Memory B cell (primary cell): ENCODE results near the gene TPST1.
"Not testable (repeated sequence)": the region's sequence is repeated elsewhere in the genome, so short reads cannot be mapped to it uniquely, and the experiment has no call there.

ENCODE experiments used
- ATAC-seq: fragments of 150-1000 bp; cut with Tn5 transposase; 2 replicates; pipeline ENCODE4 v1.10.0; 2021; ENCODE audit warnings: low read depth, mild to moderate bottlenecking, moderate library complexity
- DNase-seq, 2 donors: peaks; one replicate each; pipeline ENCODE4 v3.0.0; 2022; ENCODE audit warnings: low spot score in 2 of 2
- H3K27ac Mint-ChIP-seq: one replicate; pipeline ENCODE4 v1.8.0; 2022; ENCODE audit warnings: mild to moderate bottlenecking, moderate library complexity, mixed read lengths
- H3K27me3 Mint-ChIP-seq: one replicate; pipeline ENCODE4 v1.8.0; 2022; ENCODE audit warnings: mixed read lengths
- H3K36me3 Mint-ChIP-seq: one replicate; pipeline ENCODE4 v1.8.0; 2022; ENCODE audit warnings: mild to moderate bottlenecking, mixed read lengths
- H3K4me1 Mint-ChIP-seq: one replicate; pipeline ENCODE4 v1.8.0; 2022; ENCODE audit warnings: mixed read lengths
- H3K4me3 Mint-ChIP-seq: one replicate; pipeline ENCODE4 v1.8.0; 2022; ENCODE audit warnings: mild to moderate bottlenecking, moderate library complexity, mixed read lengths
- H3K9me3 Mint-ChIP-seq: one replicate; pipeline ENCODE4 v1.8.0; 2022; ENCODE audit warnings: mixed read lengths

TPST1 gene

DNA sequence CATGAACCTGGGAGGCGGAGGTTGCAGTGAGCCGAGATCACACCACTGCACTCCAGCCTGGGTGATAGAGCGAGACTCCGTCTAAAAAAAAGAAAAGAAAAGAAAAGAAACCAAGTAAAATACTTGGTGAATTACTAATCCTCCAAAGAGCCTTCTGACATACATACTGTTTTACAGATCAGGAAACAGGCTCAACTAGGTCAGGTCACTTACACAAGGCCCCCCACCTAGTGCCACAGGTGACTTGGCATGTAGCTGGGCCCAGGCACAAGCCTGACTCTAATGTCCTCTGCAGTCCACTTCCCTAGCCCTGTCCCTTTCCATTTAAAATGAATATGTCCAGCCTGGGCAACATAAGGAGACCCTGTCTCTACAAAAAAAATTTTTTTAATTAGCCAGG is 157.0 kb downstream of the TPST1 start:
- DNase-seq (no peak), ATAC-seq (no peak)
- Mint-ChIP-seq H3K4me1 (no peaks in the 10 kb centered on the region), H3K36me3 (no peaks in the 10 kb centered on the region), H3K27me3 (no peaks in the 10 kb centered on the region), H3K27ac (no peak overlapping the region), H3K4me3 (no peak overlapping the region), H3K9me3 (no peaks in the 10 kb centered on the region)

DNA sequence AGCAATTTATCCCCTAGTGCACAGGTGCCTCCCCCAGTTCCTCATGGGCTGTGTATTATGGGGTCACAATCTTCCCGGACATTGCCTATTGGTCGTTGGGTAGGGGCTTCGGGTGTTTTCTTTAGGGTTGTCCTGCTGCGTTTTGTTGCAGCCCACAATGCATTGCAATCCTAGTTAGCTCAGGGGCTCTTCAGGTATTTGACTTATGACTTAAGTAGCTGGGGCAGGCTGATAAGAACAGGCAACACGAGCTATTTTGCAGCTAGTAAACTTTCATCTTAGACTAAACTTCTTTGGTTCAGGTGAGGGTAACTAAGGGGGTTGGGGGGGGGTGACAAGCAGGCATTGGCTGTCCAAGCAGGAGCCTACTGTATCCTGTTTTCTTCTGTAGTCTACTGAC is 158.5 kb downstream of the TPST1 start:
- H3K36me3 Mint-ChIP-seq, result peaks cover under 1% of the 10 kb centered on the region
- no peak overlapping the region for H3K4me3 Mint-ChIP-seq
- no peaks in the 10 kb centered on the region for H3K4me1 Mint-ChIP-seq
- no peak for ATAC-seq
- DNase-seq, result no peak
- no peak overlapping the region for H3K27ac Mint-ChIP-seq
- H3K27me3 Mint-ChIP-seq, result no peaks in the 10 kb centered on the region
- peaks cover under 1% of the 10 kb centered on the region for H3K9me3 Mint-ChIP-seq

DNA sequence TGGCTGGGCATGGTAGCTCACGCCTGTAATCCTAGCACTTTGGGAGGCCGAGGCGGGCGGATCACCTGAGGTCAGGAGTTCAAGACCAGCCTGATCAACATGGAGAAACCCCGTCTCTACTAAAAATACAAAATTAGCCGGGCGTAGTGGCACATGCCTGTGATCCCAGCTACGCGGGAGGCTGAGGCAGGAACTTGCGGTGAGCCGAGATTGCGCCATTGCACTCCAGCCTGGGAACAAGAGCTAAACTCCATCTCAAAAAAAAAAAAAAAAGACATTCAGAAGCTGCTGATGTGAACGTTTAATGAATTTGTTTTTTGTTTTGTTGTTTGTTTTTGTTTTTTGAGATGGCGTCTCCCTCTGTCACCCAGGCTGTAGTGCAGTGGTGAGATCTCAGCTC is 159.9 kb downstream of the TPST1 start:
- ATAC-seq, H3K36me3 Mint-ChIP-seq, DNase-seq, H3K9me3 Mint-ChIP-seq, H3K27me3 Mint-ChIP-seq, H3K4me3 Mint-ChIP-seq, H3K4me1 Mint-ChIP-seq, H3K27ac Mint-ChIP-seq: not testable (repeated sequence)

DNA sequence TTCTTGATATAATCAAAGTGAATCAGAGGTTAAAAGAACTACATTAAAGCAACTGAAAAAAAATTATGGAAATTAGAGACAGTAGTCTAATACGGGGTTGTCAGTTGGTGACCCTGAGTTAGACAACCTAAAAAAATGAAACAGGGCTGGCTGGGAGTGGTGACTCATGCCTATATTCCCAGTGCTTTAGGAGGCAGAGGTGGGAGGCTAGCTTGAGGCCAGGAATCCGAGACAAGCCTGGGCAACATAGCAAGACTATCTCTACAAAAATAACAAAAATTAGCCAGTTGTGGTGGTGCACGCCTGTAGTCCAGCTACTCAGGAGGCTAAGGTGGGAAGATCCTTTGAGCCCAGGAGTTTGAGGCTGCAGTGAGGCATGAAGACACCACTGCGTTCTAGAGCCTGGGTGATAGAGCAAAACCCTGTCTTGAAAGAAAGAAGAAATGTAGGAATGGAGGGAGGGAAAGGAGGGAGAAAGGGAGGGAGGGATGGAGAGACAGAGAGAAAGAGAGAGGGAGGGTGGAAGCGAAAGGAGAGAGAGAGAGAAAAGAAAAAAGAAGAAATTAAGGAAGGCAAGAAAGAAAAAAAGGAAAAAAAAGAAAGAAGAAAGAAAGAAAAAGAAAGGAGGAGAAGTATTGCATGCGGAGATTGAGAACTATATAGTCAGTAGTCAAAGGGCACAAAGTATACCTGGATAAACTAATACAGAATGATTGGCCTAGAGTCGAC is 166.1 kb downstream of the TPST1 start:
- DNase-seq (no peak), ATAC-seq (no peak)
- H3K27ac Mint-ChIP-seq, result no peak overlapping the region
- peaks cover 7% of the 10 kb centered on the region for H3K9me3 Mint-ChIP-seq
- peaks cover 2% of the 10 kb centered on the region for H3K4me1 Mint-ChIP-seq
- peaks cover 13% of the 10 kb centered on the region for H3K36me3 Mint-ChIP-seq
- no peak overlapping the region for H3K4me3 Mint-ChIP-seq
- no peaks in the 10 kb centered on the region for H3K27me3 Mint-ChIP-seq

DNA sequence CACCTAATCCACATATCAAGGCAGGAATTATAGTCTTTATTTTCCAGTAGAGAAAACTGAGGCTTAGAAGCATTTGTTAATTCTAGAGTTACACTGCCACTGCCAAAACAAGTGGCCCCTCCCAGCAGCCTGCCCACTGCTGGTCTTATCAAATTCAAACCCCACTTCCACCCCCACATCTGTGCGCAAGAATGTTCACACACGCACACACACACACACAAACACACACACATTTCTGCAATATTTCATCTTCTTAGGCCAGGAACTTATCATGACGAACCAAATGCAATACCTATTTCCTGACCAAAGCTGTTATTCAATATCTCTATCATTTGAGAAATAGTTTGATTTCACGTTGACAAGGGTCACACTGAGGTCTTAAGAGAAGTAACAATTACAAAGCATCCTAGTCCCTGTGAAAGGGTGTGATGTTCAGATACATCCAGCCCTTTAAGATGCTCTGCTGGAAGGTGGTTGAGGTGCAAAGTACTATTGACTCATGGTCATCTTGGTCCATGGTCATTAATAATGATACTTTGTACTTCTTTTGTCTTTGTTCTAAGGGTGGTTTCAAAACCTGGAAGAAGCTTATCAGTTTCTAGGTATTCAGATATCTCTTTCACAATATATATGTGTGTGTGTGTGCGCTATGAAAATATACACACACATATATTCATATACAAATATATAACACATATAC is 169.2 kb downstream of the TPST1 start:
- H3K4me3 Mint-ChIP-seq, H3K4me1 Mint-ChIP-seq, H3K9me3 Mint-ChIP-seq, ATAC-seq, H3K27me3 Mint-ChIP-seq, H3K27ac Mint-ChIP-seq, DNase-seq: not testable (repeated sequence)
- H3K36me3 Mint-ChIP-seq, result peaks cover 28% of the 10 kb centered on the region

DNA sequence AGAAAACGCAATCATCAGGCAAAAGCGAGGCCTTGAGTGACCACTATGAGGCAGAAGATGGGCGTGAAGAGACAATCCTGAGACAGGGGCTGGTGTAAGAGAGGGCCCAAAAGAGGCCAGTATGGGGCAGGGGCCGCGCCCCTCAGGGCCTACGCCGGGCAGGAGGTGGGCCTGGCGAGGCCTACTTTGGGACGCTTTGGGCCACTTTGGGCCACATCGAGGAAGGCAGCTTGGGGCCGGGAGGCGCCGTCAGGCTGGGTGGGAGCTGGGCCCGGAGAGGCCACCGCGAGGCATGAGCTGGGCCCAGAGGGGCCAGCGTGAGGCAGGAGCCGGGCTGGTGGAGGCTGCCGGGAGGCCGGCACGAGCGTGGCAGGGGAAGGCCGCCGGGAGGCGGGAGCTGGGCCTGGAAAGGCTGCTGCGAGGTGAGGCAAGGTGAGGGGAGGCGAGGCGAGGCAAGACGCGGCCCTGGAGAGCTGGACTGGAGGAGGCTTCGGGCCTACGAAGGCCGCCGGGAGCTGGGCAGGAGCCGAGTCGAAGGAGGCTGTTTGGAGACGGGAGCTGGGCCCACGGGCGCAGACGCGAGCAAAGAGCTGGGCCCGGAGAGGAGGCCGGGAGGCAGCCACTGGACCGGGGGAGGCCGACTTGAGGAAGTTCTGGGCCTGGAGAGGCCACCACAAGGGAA is 171.3 kb downstream of the TPST1 start:
- ATAC-seq, result no peak
- H3K27me3 Mint-ChIP-seq, result no peaks in the 10 kb centered on the region
- H3K27ac Mint-ChIP-seq, result no peak overlapping the region
- no peak overlapping the region for H3K4me3 Mint-ChIP-seq
- no peak for DNase-seq
- H3K9me3 Mint-ChIP-seq, result peaks cover 9% of the 10 kb centered on the region
- peaks cover 2% of the 10 kb centered on the region for H3K4me1 Mint-ChIP-seq
- peaks cover 41% of the 10 kb centered on the region for H3K36me3 Mint-ChIP-seq

DNA sequence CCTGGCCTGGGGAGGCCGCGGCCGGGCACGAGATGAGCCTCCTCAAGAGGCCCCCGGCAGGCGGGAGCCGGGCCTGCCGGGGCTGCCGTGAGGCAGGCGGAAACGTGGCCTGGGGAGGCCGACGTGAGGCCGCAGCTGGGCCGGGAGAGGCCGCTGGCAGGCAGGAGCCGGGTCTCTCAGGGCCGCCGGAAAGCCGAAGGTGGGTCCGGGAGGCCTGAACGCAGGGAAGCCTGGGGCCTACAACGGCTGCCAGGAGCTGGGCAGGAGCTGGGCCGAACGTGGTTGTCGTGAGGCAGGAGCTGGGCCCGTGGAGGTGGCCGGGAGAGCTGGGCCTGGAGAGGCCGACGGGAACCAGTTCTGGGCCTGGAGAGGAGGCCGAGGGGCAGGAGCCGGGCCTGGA is 171.9 kb downstream of the TPST1 start:
- Mint-ChIP-seq H3K27me3 (no peaks in the 10 kb centered on the region), H3K9me3 (peaks cover 9% of the 10 kb centered on the region), H3K4me1 (peaks cover 2% of the 10 kb centered on the region), H3K36me3 (peaks cover 41% of the 10 kb centered on the region), H3K4me3 (no peak overlapping the region), H3K27ac (no peak overlapping the region)
- ATAC-seq, result no peak
- DNase-seq, result no peak

DNA sequence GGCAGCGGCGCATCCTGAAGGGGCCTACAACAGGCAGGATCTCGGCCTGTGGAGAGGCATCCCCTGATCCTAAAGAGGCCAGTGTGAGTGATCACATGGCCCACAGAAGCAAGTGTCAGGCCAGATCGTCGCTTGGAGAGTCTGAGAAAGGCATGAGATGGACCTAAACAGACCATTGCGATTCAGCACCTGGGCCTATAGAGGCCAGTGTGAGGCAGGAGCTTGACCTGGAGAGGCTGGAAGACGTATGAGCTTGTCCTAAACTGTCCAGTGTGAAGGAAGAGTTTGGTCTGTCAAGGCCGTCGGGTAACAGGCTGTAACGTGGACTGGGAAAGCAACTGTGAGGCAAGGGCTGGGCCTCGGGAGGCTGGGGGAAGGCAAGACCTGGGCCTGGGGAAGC is 172.6 kb downstream of the TPST1 start:
- DNase-seq (no peak), ATAC-seq (no peak)
- Mint-ChIP-seq H3K27me3 (no peaks in the 10 kb centered on the region), H3K36me3 (peaks cover 42% of the 10 kb centered on the region), H3K9me3 (peaks cover 9% of the 10 kb centered on the region), H3K27ac (no peak overlapping the region), H3K4me3 (no peak overlapping the region), H3K4me1 (peaks cover 2% of the 10 kb centered on the region)

DNA sequence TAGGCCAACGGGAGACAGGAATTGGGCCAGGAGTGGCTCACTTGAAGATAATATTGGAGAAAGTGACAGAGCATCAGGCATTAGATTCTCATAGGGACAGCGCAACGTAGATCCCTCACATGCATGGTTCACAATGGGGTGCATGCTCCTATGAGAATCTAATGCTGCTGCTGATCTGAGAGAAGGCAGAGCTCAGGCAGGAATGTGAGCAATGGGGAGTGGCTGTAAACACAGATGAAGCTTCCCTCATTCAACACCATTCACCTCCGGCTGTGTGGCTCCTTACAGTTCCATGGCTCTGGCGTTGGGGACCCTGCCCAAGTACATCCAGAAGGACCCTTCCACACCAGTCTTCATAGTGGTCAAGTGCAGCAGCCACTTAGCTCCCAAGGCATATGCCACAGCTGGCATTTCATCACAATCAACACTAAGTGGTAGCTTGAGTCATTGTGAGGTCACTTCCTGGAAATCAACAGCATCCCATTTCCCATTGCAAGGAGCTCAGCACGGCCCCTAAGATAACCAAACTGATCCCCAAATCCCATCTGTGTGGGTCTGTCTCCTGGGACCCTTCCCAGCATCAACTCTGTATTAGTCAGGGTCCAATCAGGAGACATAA is 174.5 kb downstream of the TPST1 start:
- no peak for DNase-seq
- H3K36me3 Mint-ChIP-seq, result peaks cover 40% of the 10 kb centered on the region
- H3K27me3 Mint-ChIP-seq, result no peaks in the 10 kb centered on the region
- H3K27ac Mint-ChIP-seq, result no peak overlapping the region
- peaks cover 9% of the 10 kb centered on the region for H3K9me3 Mint-ChIP-seq
- peaks cover 2% of the 10 kb centered on the region for H3K4me1 Mint-ChIP-seq
- H3K4me3 Mint-ChIP-seq, result no peak overlapping the region
- no peak for ATAC-seq

DNA sequence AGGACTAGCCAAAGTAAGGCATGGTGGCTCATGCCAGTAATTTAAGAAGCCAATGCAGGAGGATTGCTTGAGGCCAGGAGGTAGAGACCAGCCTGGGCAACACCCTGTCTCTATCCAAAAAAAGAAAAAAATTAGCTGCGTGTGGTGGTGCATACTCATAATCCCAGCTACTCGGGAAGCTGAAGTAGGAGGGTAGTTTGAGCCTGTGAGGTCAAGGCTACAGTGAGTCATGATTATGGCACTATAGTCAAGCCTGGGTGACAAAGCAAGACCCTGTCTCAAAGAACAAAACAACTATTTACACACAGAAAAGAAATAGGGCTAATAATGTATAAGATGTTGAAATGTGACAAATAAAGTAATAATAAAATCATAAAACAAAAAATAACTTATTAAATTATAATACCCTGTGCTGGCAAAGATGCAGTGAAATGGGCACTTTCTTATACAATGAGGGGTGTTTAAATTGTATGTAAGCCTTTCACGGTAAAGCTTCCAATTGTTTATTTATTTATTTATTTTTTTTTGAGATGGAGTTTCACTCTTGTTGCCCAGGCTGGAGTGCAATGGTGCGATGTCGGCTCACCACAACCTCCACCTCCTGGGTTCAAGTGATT is 175.2 kb downstream of the TPST1 start:
- H3K4me1 Mint-ChIP-seq, result peaks cover 2% of the 10 kb centered on the region
- no peaks in the 10 kb centered on the region for H3K27me3 Mint-ChIP-seq
- peaks cover 9% of the 10 kb centered on the region for H3K9me3 Mint-ChIP-seq
- ATAC-seq (no peak), DNase-seq (no peak)
- H3K27ac Mint-ChIP-seq, result no peak overlapping the region
- H3K36me3 Mint-ChIP-seq, result peaks cover 40% of the 10 kb centered on the region
- no peak overlapping the region for H3K4me3 Mint-ChIP-seq

DNA sequence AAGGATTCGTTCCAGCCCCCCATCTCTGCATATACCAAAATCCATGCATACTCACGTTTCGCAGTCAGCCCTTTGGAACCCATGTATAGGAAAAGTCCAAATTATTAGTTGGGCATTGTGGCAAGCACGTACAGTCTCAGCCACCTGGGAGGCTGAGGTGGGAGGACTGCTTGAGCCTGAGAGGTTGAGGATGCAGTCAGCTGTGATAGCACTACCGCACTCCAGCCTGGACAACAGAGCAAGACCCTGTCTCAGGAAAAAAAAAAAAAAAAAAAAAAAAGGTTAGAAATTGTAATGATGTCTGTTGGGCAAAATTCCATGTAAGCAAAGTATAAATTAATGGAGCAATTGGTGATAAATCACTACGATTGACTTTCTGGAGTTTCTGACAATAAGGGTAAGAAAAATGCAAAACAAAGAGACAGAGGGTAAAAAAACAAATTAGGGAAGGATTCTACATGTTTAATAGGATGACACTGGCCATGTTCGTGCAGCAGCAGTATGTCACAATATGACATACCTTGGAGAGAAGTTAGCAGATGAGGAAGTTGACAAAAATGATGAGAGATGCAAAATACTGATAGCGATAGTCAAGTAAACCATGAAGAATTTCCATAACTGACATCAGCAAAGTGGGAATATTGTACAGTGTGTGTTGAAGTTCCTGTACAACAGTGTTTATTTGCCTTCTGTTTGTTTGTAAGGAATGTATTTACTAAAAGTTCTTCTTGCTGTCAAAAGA is 177.2 kb downstream of the TPST1 start:
- H3K36me3 Mint-ChIP-seq, result peaks cover 35% of the 10 kb centered on the region
- DNase-seq, H3K27ac Mint-ChIP-seq, H3K27me3 Mint-ChIP-seq, H3K9me3 Mint-ChIP-seq, H3K4me3 Mint-ChIP-seq, ATAC-seq, H3K4me1 Mint-ChIP-seq: not testable (repeated sequence)

DNA sequence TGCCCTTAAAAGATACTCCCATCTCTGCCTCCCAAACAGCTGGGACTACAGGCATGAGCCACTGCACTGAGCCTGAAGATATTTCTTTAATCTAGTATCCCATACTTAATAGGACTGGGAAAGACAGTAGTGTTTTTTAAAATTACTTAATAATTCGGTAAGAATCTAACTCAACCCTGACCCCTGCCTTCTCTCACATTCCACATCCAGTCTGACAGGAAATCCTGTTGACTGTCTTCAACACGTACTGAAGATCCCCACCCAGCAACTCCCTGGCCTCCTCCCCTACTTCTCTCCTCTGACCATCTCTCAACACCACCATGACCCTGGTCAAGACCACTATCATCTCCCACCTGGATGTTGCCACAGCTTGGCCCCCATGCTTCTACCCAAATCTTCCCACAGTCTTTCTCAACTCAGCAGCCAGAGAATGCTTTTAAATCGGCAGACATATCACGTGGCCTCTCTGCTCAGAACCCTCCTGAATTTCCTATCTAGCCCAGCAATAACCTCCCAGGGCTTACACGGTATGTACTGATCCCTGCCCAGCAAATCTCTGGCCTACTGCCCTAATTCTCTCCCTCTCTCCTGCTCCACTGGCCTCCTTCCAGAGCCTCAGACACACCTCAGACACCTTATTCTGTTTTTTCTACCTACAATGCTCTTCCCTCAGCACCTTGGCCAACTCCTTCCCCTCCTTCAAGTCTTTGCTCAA is 180.2 kb downstream of the TPST1 start:
- not testable (repeated sequence) for H3K9me3 Mint-ChIP-seq, ATAC-seq, H3K4me3 Mint-ChIP-seq, H3K4me1 Mint-ChIP-seq, DNase-seq, H3K27ac Mint-ChIP-seq, H3K27me3 Mint-ChIP-seq
- H3K36me3 Mint-ChIP-seq, result peaks cover 11% of the 10 kb centered on the region

DNA sequence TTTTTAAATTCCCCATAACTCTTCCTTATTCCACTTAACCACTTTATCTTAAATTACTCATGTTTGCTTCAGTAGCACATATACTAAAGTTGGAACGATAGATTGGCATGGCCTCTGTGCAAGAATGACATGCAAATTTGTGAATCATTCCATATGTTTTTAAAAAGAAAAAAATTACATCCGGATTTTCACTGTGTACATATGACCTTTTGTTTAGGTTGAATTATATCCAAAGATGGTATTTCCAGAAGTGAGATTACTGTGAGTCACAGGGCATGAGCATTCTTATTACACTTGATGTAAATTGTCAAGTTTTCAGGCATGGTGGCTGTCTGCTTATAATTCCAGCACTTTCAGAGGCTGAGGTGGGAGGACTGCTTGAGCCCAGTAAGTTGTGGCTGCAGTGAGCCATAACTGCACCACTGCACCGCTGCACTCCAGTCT is 190.0 kb downstream of the TPST1 start:
- H3K27ac Mint-ChIP-seq, DNase-seq, ATAC-seq, H3K4me3 Mint-ChIP-seq, H3K9me3 Mint-ChIP-seq, H3K4me1 Mint-ChIP-seq, H3K27me3 Mint-ChIP-seq: not testable (repeated sequence)
- peaks cover 15% of the 10 kb centered on the region for H3K36me3 Mint-ChIP-seq
